HG03280 (cell line): ENCODE measurements around the gene MGAT4A.

Source experiments
- ATAC-seq: cut with Tn5 transposase; IDR thresholded peaks from one replicate; pipeline ENCODE4 v1.9.1; 2021; ENCODE audit warnings: mild to moderate bottlenecking, moderate library complexity; ENCODE audit not compliant: unreplicated experiment

The MGAT4A gene

GRCh38 chr2:98731041-98731893 is at the start of gene MGAT4A:
MGAT4A (minus strand) TSS chr2:98731132; CDS start chr2:98726332, 4,800 bp downstream.
- ATAC-seq: peak; percentile 73

GRCh38 chr2:98778741-98779483 is 48.0 kb upstream of the MGAT4A start:
- ATAC-seq: no peak

- no peak for ATAC-seq
These were observed 47.2 kb upstream of the MGAT4A start for GRCh38 chr2:98778151-98778550.

GRCh38 chr2:98777710-98778109 is 46.8 kb upstream of the MGAT4A start:
- no peak for ATAC-seq

- ATAC-seq: no peak
These were observed 46.1 kb upstream of the MGAT4A start for GRCh38 chr2:98777076-98777475.

- ATAC-seq: no peak
These were observed 45.2 kb upstream of the MGAT4A start for GRCh38 chr2:98776136-98776535.

- ATAC-seq: no peak
These were observed 44.4 kb upstream of the MGAT4A start for GRCh38 chr2:98775146-98775986.

GRCh38 chr2:98773907-98774306 is 43.0 kb upstream of the MGAT4A start:
- no peak for ATAC-seq

GRCh38 chr2:98773169-98773568 is 42.2 kb upstream of the MGAT4A start:
- no peak for ATAC-seq

- no peak for ATAC-seq
These were observed 41.6 kb upstream of the MGAT4A start for GRCh38 chr2:98772536-98772935.

GRCh38 chr2:98771721-98772524 is 41.0 kb upstream of the MGAT4A start:
- no peak for ATAC-seq

GRCh38 chr2:98771264-98771663 is 40.3 kb upstream of the MGAT4A start:
- ATAC-seq: no peak

- no peak for ATAC-seq
These were observed 38.9 kb upstream of the MGAT4A start for GRCh38 chr2:98769784-98770183.

GRCh38 chr2:98769114-98769476 is 38.2 kb upstream of the MGAT4A start:
- ATAC-seq: no peak

- no peak for ATAC-seq
These were observed 37.6 kb upstream of the MGAT4A start for GRCh38 chr2:98768384-98769113.

GRCh38 chr2:98764499-98764898 is 33.6 kb upstream of the MGAT4A start:
- no peak for ATAC-seq

- ATAC-seq: no peak
These were observed 32.4 kb upstream of the MGAT4A start for GRCh38 chr2:98763209-98763951.

- ATAC-seq: no peak
These were observed 31.0 kb upstream of the MGAT4A start for GRCh38 chr2:98761909-98762308.

GRCh38 chr2:98761267-98761781 is 30.4 kb upstream of the MGAT4A start:
- no peak for ATAC-seq
